GM19372 (cell line): ENCODE data around the gene PAM.
"Not testable (repeated sequence)": the region's sequence is repeated elsewhere in the genome, so short reads cannot be mapped to it uniquely, and the experiment has no call there.

Experiments
- ATAC-seq: cut with Tn5 transposase; IDR thresholded peaks from one replicate; pipeline ENCODE4 v1.9.1; 2021; ENCODE audit warnings: mild to moderate bottlenecking, low read depth, moderate library complexity; ENCODE audit not compliant: unreplicated experiment

PAM gene

GRCh38 chr5:102974177-102974576, 219.1 kb downstream of the PAM start:
- ATAC-seq = no peak

DNA sequence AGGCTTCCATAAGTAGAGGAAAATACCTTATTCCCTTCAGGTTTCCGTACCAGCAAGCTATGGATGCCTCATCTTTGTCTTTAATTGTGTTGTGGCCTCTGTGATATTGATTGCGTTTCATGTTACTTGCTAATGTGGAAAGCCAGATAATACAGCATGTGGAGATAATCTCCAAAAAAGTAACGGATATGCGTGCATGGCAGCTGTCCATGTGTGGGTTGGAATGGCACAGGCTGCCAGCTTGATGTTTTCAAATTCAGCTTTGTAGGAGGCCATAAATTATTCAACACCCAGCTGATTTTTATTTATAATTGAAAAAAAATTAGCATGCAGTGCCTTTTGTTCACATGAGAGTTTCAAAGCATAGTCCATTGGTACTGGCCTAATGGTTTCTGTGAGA, 219.9 kb downstream of the PAM start:
- ATAC-seq = no peak

- no peak for ATAC-seq
Measured at GRCh38 chr5:102975457-102976182, 220.5 kb downstream of the PAM start.

GRCh38 chr5:102981957-102982635, 227.0 kb downstream of the PAM start:
- no peak for ATAC-seq

DNA sequence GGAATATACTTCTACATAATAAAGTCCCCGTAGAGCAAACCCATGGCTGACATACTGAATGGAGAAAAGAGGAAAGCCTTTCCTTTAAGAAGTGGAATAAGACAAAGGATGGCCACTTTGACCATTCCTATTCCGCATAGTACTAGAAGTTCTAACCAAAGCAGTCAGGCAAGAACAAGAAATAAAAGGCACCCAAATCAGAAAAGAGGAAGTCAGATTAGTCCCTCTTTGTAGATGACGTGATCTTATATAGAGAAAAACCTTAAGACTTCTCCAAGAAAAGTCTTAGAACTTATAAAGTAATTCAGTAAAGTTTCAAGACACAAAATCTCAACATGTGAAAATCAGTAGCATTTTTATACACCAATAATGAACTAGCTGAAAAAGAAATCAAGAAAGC, 231.0 kb downstream of the PAM start:
- no peak for ATAC-seq

DNA sequence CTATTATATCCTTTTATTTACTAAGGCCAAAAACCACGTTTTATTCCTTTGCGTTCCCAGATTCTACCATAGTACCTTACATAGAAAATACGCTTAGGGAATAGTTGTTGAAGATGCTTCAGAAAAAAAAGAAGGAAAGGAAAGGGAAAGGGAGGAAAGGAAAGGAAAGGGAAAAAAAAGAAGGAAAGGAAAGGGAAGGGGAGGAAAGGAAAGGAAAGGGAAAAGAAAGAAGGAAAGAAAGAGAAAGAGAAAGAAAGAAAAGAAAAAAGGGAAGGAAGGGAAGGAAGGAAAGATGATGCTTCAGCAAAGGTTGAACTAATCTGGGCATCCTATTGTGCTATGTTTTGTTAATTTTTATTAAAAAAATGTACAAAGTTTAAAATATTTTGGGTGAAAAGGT, 233.4 kb downstream of the PAM start:
- no peak for ATAC-seq

GRCh38 chr5:102991802-102992201, 236.7 kb downstream of the PAM start:
- ATAC-seq = no peak

DNA sequence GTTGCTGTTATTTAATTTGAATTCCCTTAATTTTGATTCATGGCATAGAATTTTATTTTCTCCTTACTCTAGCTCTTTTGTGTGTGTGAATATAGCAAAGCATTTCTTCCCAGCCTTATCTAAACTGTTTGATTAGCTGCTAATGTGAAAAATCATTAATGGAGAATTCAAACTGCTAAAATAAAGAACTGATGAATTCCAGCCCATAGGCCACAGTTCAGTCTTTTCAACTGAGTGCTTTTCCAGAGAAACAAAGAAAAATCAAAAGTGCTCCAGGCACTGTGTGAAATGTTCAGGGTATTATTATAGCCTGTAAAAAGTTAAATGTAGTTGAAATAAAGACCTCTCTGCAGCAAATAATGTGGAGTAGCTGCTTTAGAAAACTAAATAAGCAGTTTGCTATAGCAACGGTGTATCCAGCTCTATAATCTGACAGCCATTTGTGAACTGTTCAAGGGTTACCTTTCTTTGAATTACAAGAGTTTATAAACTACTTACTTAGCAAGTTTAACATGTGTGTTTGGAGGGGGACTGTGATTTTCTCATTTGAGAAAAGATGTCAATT, 241.0 kb downstream of the PAM start:
- no peak for ATAC-seq

- ATAC-seq = no peak
Measured at GRCh38 chr5:102998224-102998623, 243.1 kb downstream of the PAM start.

DNA sequence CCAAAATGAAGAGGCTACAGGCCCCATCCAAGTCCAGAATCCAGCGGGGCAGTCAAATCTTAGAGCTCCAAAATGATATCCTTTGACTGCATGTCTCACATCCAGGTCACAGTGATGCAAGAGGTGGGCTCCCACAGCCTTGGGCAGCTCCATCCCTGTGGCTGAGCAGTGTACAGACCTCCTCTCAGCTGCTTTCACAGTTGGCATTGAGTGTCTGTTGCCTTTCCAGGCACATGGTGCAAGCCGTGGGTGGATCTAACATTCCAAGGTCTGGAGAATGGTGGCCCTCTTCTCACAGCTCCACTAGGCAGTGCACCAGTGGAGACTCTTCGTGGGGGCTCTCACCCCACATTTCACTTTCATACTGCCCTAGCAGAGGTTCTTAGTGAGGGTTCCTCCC, 244.1 kb downstream of the PAM start:
- no peak for ATAC-seq

DNA sequence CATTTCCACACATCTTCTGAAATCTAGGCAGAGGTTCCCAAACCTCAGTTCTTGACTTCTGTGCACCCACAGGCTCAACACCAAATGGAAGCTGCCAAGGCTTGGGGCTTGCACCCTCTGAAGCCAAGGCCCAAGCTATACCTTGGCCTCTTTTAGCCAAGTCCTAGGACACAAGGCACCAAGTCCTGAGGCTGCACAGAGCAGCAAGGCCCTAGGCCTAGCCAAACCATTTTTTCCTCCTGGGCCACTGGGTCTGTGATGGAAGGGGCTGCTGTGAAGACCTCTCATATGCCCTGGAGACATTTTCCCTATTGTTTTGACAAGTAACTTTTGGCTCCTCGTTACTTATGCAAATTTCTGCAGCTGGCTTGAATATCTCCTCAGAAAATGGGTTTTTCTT, 244.5 kb downstream of the PAM start:
- ATAC-seq = not testable (repeated sequence)

DNA sequence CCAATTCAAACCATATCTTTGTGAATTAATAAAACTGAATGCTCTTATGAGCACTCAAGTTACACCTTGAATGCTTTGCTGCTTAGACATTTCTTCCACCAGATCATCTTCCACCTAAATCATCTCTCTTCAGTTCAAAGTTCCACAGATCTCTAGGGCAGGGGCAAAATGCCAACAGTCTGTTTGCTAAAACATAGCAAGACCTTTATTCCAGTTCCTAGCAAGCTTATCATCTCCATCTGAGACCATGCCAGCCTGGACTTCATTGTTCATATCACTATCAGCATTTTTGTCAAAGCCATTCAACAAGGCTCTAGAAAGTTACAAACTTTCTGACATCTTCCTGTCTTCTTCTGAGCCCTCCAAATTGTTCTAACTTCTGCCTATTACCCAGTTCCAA, 245.0 kb downstream of the PAM start:
- ATAC-seq = no peak

- ATAC-seq = no peak
Measured at GRCh38 chr5:103003872-103004271, 248.8 kb downstream of the PAM start.

GRCh38 chr5:103005276-103005675, 250.2 kb downstream of the PAM start:
- ATAC-seq = no peak

DNA sequence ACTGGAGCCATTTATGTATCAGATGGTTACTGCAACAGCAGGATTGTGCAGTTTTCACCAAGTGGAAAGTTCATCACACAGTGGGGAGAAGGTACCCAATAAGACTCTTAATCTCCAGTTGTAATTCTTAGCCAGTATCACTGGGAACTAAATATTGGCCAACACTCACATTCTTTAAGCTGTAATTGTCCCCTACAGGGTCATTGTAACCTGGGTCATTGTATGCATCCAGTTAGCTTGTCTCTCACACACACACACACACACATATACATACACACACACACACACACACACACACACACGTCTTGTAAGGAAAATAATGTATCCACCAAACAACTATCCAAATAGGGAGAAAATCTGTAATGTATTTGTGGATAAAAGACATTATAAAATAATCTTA, 251.8 kb downstream of the PAM start:
- ATAC-seq = no peak

GRCh38 chr5:103010168-103010567, 255.1 kb downstream of the PAM start:
- no peak for ATAC-seq

DNA sequence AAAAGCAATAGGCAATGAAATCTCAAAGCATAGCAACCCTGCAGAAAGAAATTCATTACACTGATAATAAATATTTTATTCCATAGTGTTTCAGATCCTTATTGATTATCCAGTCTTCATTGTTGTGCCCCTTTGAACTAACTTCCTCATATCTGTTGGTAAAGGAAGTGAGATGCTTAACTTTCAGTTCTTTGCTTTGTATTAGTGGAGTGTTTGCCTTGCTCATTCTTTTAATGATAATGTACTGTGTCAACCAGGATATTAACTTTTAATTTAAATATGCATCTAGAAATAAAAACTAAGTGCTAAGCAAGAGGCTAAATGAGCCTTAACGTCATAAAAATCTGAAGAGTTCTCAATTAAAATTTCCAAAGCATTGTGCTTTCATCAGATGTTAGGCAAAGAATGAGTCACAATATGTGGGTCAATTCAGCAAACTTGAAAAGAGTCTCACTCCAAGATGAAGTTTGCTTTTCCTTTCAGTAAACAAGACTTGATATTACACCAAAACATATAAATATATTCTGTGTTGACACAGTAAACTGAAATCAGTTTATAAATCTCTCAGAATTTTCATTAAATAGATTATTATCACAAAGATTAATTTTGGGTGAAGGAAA, 258.9 kb downstream of the PAM start:
- no peak for ATAC-seq

DNA sequence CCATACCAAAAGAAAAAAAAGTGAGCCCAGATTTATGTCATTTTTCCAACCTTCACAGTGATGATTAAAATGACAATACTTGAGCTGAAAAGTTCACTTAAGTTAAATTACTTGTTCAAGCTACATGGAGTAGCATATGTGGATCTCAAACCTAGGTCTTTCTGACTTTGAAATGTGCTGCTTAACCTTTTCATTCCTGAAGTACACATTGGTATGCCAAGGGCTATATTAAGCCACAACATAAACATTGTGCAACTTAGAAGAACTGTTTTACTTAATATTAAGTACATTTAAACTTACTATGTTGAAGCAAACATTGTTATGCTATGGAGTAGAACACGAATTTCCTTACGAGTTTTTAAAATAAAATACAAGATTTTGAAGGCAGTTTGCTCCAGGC, 259.9 kb downstream of the PAM start:
- no peak for ATAC-seq

- no peak for ATAC-seq
Measured at GRCh38 chr5:103016167-103016566, 261.1 kb downstream of the PAM start.

- no peak for ATAC-seq
Measured at GRCh38 chr5:103019804-103020203, 264.7 kb downstream of the PAM start.

DNA sequence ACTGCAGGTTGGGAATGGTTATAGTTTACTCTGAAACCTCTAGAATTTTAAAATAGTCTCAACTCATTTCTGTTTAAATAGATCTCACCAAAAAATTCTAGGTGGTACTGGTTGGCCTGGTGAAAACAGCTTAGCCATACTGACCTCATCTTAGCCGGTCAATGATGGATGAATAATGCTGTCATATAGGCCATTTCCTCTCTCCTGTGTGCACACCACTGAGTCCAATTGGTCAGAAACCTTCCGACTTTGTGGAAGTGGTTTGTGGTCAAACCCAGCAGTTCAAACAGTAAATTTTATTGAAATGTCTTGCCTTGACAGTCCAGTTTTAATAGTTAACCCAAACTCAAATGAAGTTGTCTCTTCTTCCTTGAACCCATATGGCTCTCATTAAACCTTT, 266.2 kb downstream of the PAM start:
- peak; percentile 86 for ATAC-seq

DNA sequence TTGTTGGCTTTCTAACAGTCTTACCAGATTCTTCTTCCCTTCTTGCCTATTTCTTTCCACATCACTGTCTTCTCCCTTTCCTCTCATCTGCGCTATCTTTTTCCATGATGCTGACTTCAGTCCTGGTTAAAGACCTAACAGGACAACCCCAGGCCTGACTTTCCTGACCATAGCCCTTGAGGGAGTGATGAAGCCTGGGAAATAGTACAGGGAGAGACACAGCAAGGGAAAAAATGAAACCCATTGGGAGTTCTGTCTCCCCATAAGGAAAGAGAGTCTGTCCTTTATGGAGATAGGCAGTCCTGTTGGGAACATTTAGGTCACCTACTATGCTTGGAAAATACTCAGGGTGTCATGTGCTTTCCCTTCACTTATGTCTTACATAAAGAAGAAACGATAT, 272.2 kb downstream of the PAM start:
- no peak for ATAC-seq
